Esophagus squamous epithelium (tissue), 5 donors: ENCODE results near the gene TRA2B. TPM values are rescaled to one million over a fixed set of nuclear protein-coding genes. Genes with fewer than 3 reads are reported as not detected.

Experiments
- DNase-seq: peaks from one replicate; lab custom pipeline; 2025; lab: John Stamatoyannopoulos, UW
- H3K27ac ChIP-seq, 4 donors: fragments of 200-600 bp; sonication (generic); one replicate each; pipeline ENCODE4 v1.5.1; 2016 to 2019; ENCODE audit warnings: mild to moderate bottlenecking in 1 of 4
- H3K27me3 ChIP-seq, 4 donors: fragments of 200-600 bp; sonication (generic); 1 replicate in 3 of 4; 2 replicates in 1 of 4; pipeline versions ENCODE4 v1.5.1 to v1.6.0; 2017 to 2021; ENCODE audit warnings: antibody characterized with exemption in 1 of 4
- H3K36me3 ChIP-seq, 3 donors: fragments of 200-600 bp; sonication (generic); one replicate each; pipeline ENCODE4 v1.5.1; 2016 to 2019
- H3K4me1 ChIP-seq, 3 donors: fragments of 200-600 bp; sonication (generic); one replicate each; pipeline ENCODE4 v1.5.1; 2017 to 2019
- H3K4me3 ChIP-seq, 4 donors: fragments of 200-600 bp; sonication (generic); 1 replicate in 3 of 4; 2 replicates in 1 of 4; pipeline ENCODE4 v1.5.1; 2016 to 2019; ENCODE audit warnings: mild to moderate bottlenecking in 2 of 4, moderate library complexity in 1 of 4
- H3K9me3 ChIP-seq, 3 donors: fragments of 200-600 bp; sonication (generic); one replicate each; pipeline ENCODE4 v1.5.1; 2016 to 2019
- CTCF ChIP-seq, 6 experiments: fragments of 450-650 bp in 4 of 6; fragments of 200-600 bp in 2 of 6; sonication (generic) in 2 of 6; IDR thresholded peaks; one replicate each; pipeline ENCODE4 v1.5.1; 2016 to 2019; ENCODE audit warnings: antibody characterized with exemption in 6 of 6, mild to moderate bottlenecking in 4 of 6, moderate library complexity in 4 of 6
- POLR2A ChIP-seq, 4 donors: fragments of 450-650 bp; IDR thresholded peaks; one replicate each; pipeline ENCODE4 v1.6.1; 2017; ENCODE audit warnings: antibody characterized with exemption in 4 of 4, mild to moderate bottlenecking in 4 of 4, moderate library complexity in 3 of 4
- WGBS, 2 donors: methylation state at CpG; one replicate each; pipeline ENCODE4 v1.1.5; 2018; 5-methylcytosine and 5-hydroxymethylcytosine counted together
- intact Hi-C: fragments of 100-400 bp; cut with DNase I; formaldehyde crosslinking; loops from one replicate; pipeline ENCODE4 v1.15.0; 2022
- total RNA-seq, 4 donors: library from RNA; depleted of rRNA; stranded (reverse); fragments of >200 nt; gene quantifications; one replicate each; pipeline ENCODE4 v1.1.0, GENCODE V29; 2016
- donor health status: DM: yes; HTN: yes; CAD: no.

TRA2B gene
- total RNA-seq, 4 donors from 2014 or later = 83.3 to 396 (median 171) TPM

DNA sequence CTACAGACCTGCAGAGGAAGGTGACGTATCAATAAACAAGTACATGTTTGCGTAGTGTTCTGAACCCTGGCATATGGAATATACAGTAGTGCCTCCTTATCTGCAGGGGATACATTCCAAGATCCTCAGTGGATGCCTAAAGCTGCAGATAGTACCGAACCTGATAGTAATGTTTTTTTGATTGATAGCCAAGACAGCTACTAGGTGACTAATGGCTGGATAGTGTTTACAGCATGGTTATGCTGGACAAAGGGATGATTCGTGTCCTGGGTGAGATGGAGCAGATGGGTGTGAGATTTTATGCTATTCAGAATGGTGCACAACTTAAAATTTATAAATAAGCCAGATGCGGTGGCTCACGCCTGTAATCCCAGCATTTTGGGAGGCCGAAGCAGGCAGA is 57.2 kb downstream of the TRA2B start:
- no peaks in the 10 kb centered on the region for H3K9me3 ChIP-seq
- H3K4me3 ChIP-seq = no peak overlapping the region
- no peaks in the 10 kb centered on the region for H3K4me1 ChIP-seq
- no peaks in the 10 kb centered on the region for H3K36me3 ChIP-seq
- 79 to 80% methylated on average over 7 of the region's 7 CpGs for WGBS, 2 donors
- H3K27me3 ChIP-seq = peaks cover 0 to 12% (median 0%) of the 10 kb centered on the region in 4 donors
- no peak for DNase-seq
- TF ChIP-seq POLR2A (IDR thresholded peaks at IDR 0.05) (no peak), CTCF (IDR thresholded peaks at IDR 0.05) (no peak)
- no peak overlapping the region for H3K27ac ChIP-seq
- intact Hi-C loops = no loop called here

DNA sequence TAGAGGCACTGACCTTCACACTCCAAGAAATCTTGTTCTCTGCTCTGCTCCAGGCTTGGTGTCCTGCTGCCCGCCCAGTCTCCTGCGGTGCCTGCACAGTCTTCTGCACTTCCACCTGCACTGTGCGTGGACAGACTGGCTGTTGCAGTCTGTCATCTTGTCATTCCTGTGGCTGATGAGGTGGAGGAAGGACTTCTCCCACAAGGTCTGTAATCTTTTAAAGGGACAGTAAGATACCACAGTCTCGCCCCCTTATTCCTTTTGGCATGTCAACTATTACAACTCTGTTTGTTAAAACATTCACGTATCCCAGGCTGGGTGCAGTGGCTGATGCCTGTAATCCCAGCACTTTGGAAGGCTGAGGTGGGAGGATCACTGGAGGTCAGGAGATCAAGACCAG is 58.9 kb downstream of the TRA2B start:
- Histone ChIP-seq H3K4me1 (no peaks in the 10 kb centered on the region), H3K4me3 (no peak overlapping the region), H3K9me3 (no peaks in the 10 kb centered on the region), H3K36me3 (no peaks in the 10 kb centered on the region), H3K27ac (no peak overlapping the region), H3K27me3 (peaks cover 0 to 12% (median 0%) of the 10 kb centered on the region in 4 donors)
- no peak for DNase-seq
- intact Hi-C loops = no loop called here
- TF ChIP-seq POLR2A (IDR thresholded peaks at IDR 0.05) (no peak), CTCF (IDR thresholded peaks at IDR 0.05) (no peak)
- WGBS, 2 donors = 64 to 76% methylated on average over 4 to 5 of the region's 5 CpGs

DNA sequence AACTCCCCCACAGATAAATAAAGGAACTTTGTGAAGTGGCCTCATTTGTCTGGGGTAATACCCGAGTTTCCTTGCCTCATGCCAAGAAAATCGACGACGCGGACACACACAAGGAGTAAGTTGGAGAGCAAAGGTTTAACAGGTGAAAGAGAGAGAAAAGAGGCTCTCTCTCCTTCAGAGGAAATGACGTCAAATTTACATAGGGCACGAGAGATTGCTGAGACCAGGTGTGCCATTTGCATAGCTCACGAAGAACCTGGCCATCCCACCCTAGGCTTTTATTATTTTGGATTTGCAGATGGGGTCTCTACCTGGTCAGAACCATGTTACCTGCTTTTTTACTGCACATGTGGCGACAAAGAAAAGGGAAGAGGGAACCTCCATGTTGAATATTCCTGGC is 63.7 kb downstream of the TRA2B start:
- TF ChIP-seq POLR2A (IDR thresholded peaks at IDR 0.05) (no peak), CTCF (IDR thresholded peaks at IDR 0.05) (no peak)
- intact Hi-C loops = no loop called here
- Histone ChIP-seq H3K36me3 (no peaks in the 10 kb centered on the region), H3K27ac (no peak overlapping the region), H3K27me3 (peaks cover 0 to 4% (median 0%) of the 10 kb centered on the region in 4 donors), H3K9me3 (no peaks in the 10 kb centered on the region), H3K4me3 (no peak overlapping the region), H3K4me1 (no peaks in the 10 kb centered on the region)
- 56 to 65% methylated on average over 9 of the region's 9 CpGs for WGBS, 2 donors
- no peak for DNase-seq

- TF ChIP-seq CTCF (IDR thresholded peaks at IDR 0.05) (no peak), POLR2A (IDR thresholded peaks at IDR 0.05) (no peak)
- no peaks in the 10 kb centered on the region for H3K9me3 ChIP-seq
- H3K4me3 ChIP-seq = no peak overlapping the region
- WGBS, 2 donors = 98 to 100% methylated on average over 2 of the region's 2 CpGs
- no peak overlapping the region for H3K27ac ChIP-seq
- no peaks in the 10 kb centered on the region for H3K4me1 ChIP-seq
- peaks cover 0 to 6% (median 0%) of the 10 kb centered on the region in 4 donors for H3K27me3 ChIP-seq
- no peak for DNase-seq
- intact Hi-C loops = no loop called here
- no peaks in the 10 kb centered on the region for H3K36me3 ChIP-seq
Observed at GRCh38 chr3:185867650-185868049, 70.2 kb downstream of the TRA2B start.

- DNase-seq = no peak
- TF ChIP-seq POLR2A (IDR thresholded peaks at IDR 0.05) (no peak), CTCF (IDR thresholded peaks at IDR 0.05) (no peak)
- Histone ChIP-seq H3K4me3 (no peak overlapping the region), H3K4me1 (no peaks in the 10 kb centered on the region), H3K9me3 (no peaks in the 10 kb centered on the region), H3K27ac (no peak overlapping the region), H3K27me3 (peaks cover 0 to 6% (median 0%) of the 10 kb centered on the region in 4 donors), H3K36me3 (no peaks in the 10 kb centered on the region)
- intact Hi-C loops = no loop called here
Observed at GRCh38 chr3:185866995-185867394, 70.8 kb downstream of the TRA2B start.
